Renal pelvis (tissue), 3 donors: ENCODE results near the gene KCNG1. TPM values are rescaled to one million over a fixed set of nuclear protein-coding genes. Genes with fewer than 3 reads are reported as not detected.

Experiments
- polyA plus RNA-seq, 3 donors: library from polyadenylated mRNA; unstranded; fragments of 120-200 nt; gene quantifications; one replicate each; pipeline ENCODE4 v1.2.1, GENCODE V29; 2013; ENCODE audit not compliant: insufficient read length in 3 of 3

KCNG1 gene
- polyA plus RNA-seq, 3 donors, result 5.7 to 8.2 (median 7.6) TPM

Other genes starting within 250 kb of the KCNG1 start
- gene BCAS4, start 228.0 kb downstream of the KCNG1 start, polyA plus RNA-seq, result 1 to 10 TPM; 4.7 to 6.2 (median 5.5) TPM
- 100 to 1,000 TPM; 120 to 123 (median 122) TPM for gene ADNP, start 91.7 kb downstream of the KCNG1 start, polyA plus RNA-seq
- gene DPM1, start 64.6 kb downstream of the KCNG1 start, polyA plus RNA-seq, result 10 to 100 TPM; 55.8 to 60.6 (median 57.0) TPM
- gene MOCS3, start 64.3 kb downstream of the KCNG1 start, polyA plus RNA-seq, result 1 to 10 TPM; 4.9 to 5.2 (median 5.2) TPM